ENCODE measurements around the gene PCDHA11. TPM values are rescaled to one million over a fixed set of nuclear protein-coding genes. Genes with fewer than 3 reads are reported as not detected.
"Not testable (repeated sequence)": the region's sequence is repeated elsewhere in the genome, so short reads cannot be mapped to it uniquely, and the experiment has no call there.

Gene PCDHA11
- total RNA-seq, 3 donors from 2014 or later (not counting 1 experiment from before 2014, with no cell fraction given): not detected

DNA sequence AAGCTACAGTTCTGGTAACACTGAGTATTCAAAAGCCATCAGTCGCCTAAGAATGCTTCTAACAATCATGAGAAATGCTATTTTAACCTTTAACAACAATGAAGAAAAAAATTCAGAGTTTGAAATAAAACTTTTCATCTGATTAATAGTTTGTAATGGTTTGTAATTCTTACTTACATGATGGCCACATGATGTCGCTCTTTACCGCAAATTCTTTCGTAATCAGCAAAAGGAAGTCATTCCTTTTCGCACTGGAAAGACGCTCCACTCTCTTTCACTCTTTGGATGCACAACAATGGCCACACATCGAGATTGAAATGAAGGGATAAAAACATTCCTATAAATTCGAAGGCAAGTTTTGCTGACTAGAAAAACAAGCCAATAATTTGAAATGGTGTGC is 34.8 kb upstream of the PCDHA11 start, which contains the start of gene PCDHA7:
TSS of gene PCDHA7 (plus strand) at position 277 of the 400 bp plus-strand sequence. CDS start at position 392, 115 bp downstream.
- no peak within 1 kb of the TSS for H3K27ac Mint-ChIP-seq
- TF ChIP-seq, protein P1, sequence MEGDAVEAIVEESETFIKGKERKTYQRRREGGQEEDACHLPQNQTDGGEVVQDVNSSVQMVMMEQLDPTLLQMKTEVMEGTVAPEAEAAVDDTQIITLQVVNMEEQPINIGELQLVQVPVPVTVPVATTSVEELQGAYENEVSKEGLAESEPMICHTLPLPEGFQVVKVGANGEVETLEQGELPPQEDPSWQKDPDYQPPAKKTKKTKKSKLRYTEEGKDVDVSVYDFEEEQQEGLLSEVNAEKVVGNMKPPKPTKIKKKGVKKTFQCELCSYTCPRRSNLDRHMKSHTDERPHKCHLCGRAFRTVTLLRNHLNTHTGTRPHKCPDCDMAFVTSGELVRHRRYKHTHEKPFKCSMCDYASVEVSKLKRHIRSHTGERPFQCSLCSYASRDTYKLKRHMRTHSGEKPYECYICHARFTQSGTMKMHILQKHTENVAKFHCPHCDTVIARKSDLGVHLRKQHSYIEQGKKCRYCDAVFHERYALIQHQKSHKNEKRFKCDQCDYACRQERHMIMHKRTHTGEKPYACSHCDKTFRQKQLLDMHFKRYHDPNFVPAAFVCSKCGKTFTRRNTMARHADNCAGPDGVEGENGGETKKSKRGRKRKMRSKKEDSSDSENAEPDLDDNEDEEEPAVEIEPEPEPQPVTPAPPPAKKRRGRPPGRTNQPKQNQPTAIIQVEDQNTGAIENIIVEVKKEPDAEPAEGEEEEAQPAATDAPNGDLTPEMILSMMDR (IDR thresholded peaks at IDR 0.05): no peak
- no peak within 1 kb of the TSS for H3K27ac ChIP-seq (ENCODE audit: low read length)

GRCh38 chr5:140834439-140835008 is 34.2 kb upstream of the PCDHA11 start:
- peaks cover 11% of the 10 kb centered on the region for H3K27me3 ChIP-seq (ENCODE audit: control insufficient read depth, insufficient read depth, low read length)
- 37% methylated on average over 27 of the region's 38 CpGs for WGBS (ENCODE audit: insufficient coverage)
- H3K4me3 ChIP-seq (ENCODE audit: low read length); ATAC-seq; H3K4me1 Mint-ChIP-seq; H3K27ac ChIP-seq (ENCODE audit: low read length); intact Hi-C loops (cut with micrococcal nuclease); H3K36me3 ChIP-seq (ENCODE audit: control insufficient read depth, insufficient read depth, low read length); DNase-seq; H3K36me3 Mint-ChIP-seq; H3K9me3 ChIP-seq (ENCODE audit: control insufficient read depth, insufficient read depth, low read length); H3K27ac Mint-ChIP-seq; H3K4me1 ChIP-seq (ENCODE audit: control insufficient read depth, insufficient read depth, low read length); H3K4me3 Mint-ChIP-seq: not testable (repeated sequence)
- Mint-ChIP-seq H3K27me3 (ENCODE audit: low read depth in 2 of 2) (peaks cover 11 to 12% of the 10 kb centered on the region in 2 donors), H3K9me3 (peaks cover 8 to 15% of the 10 kb centered on the region in 2 donors)

More for the DNA sequence above, 34.8 kb upstream of the PCDHA11 start, which contains the start of gene PCDHA7:
- intact Hi-C loops (cut with micrococcal nuclease): no loop called here
- 22% methylated on average over 7 of the region's 8 CpGs for WGBS (ENCODE audit: insufficient coverage)
- Histone ChIP-seq H3K36me3 (ENCODE audit: control insufficient read depth, insufficient read depth, low read length) (no peaks in the 10 kb centered on the region), H3K27me3 (ENCODE audit: control insufficient read depth, insufficient read depth, low read length) (peaks cover 11% of the 10 kb centered on the region), H3K4me3 (ENCODE audit: low read length) (no peak within 1 kb of the TSS), H3K4me1 (ENCODE audit: control insufficient read depth, insufficient read depth, low read length) (no peaks in the 10 kb centered on the region), H3K9me3 (ENCODE audit: control insufficient read depth, insufficient read depth, low read length) (peaks cover 10% of the 10 kb centered on the region)
- no peak within 1 kb of the TSS for H3K4me3 Mint-ChIP-seq
- H3K36me3 Mint-ChIP-seq: peaks cover 8% of the 10 kb centered on the region
- peaks cover 11 to 12% of the 10 kb centered on the region in 2 donors for H3K27me3 Mint-ChIP-seq (ENCODE audit: low read depth in 2 of 2)
- no peaks in the 10 kb centered on the region for H3K4me1 Mint-ChIP-seq
- DNase-seq: no peak
- peaks cover 8 to 15% of the 10 kb centered on the region in 2 donors for H3K9me3 Mint-ChIP-seq
- ATAC-seq: no peak

DNA sequence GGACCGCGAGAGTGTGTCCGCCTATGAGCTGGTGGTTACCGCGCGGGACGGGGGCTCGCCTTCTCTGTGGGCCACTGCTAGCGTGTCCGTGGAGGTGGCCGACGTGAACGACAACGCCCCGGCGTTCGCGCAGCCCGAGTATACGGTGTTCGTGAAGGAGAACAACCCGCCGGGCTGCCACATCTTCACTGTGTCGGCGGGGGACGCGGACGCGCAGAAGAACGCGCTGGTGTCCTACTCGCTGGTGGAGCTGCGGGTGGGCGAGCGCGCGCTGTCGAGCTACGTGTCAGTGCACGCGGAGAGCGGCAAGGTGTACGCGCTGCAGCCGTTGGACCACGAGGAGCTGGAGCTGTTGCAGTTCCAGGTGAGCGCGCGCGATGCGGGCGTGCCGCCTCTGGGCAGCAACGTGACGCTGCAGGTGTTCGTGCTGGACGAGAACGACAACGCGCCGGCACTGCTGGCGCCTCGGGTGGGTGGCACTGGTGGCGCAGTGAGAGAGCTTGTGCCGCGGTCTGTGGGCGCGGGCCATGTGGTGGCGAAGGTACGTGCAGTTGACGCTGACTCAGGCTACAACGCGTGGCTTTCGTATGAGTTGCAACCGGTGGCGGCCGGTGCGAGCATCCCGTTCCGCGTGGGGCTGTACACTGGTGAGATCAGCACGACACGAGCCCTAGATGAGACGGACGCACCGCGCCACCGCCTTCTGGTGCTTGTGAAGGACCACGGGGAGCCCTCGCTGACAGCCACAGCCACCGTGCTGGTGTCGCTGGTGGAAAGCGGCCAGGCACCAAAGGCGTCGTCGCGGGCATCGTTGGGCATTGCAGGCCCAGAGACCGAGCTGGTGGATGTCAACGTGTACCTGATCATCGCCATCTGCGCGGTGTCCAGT is 32.9 kb upstream of the PCDHA11 start:
- no peak overlapping the region for H3K4me3 Mint-ChIP-seq
- H3K4me3 ChIP-seq (ENCODE audit: low read length): no peak overlapping the region
- H3K4me1 Mint-ChIP-seq: no peaks in the 10 kb centered on the region
- 56% methylated on average over 103 of the region's 103 CpGs for WGBS (ENCODE audit: insufficient coverage)
- no peaks in the 10 kb centered on the region for H3K4me1 ChIP-seq (ENCODE audit: control insufficient read depth, insufficient read depth, low read length)
- TF ChIP-seq, protein P1 (IDR thresholded peaks at IDR 0.05): no peak
- no peak overlapping the region for H3K27ac ChIP-seq (ENCODE audit: low read length)
- intact Hi-C loops (cut with micrococcal nuclease): no loop called here
- H3K9me3 Mint-ChIP-seq: peaks cover 9 to 15% of the 10 kb centered on the region in 2 donors
- ATAC-seq (no peak), DNase-seq (no peak)
- peaks cover 5% of the 10 kb centered on the region for H3K9me3 ChIP-seq (ENCODE audit: control insufficient read depth, insufficient read depth, low read length)
- H3K27me3 Mint-ChIP-seq (ENCODE audit: low read depth in 2 of 2): peaks cover 11 to 18% of the 10 kb centered on the region in 2 donors
- peaks cover 8% of the 10 kb centered on the region for H3K36me3 Mint-ChIP-seq
- no peaks in the 10 kb centered on the region for H3K36me3 ChIP-seq (ENCODE audit: control insufficient read depth, insufficient read depth, low read length)
- no peak overlapping the region for H3K27ac Mint-ChIP-seq
- peaks cover 12% of the 10 kb centered on the region for H3K27me3 ChIP-seq (ENCODE audit: control insufficient read depth, insufficient read depth, low read length)

Data from natural killer cell (primary cell).